ENCODE measurements around the gene BPIFA1.
A peak's percentile ranks its signal among the peaks of the same experiment; 100 is the strongest.

Gene BPIFA1

GRCh38 chr20:33240923-33241322 lies 5.1 kb downstream of the BPIFA1 start:
- no peak for DNase-seq

- DNase-seq = no peak
Observed at GRCh38 chr20:33242319-33243100, 6.7 kb downstream of the BPIFA1 start.

GRCh38 chr20:33246077-33246476 lies 10.3 kb downstream of the BPIFA1 start:
- no peak for DNase-seq

- DNase-seq = no peak
Observed at GRCh38 chr20:33249456-33249855, 13.7 kb downstream of the BPIFA1 start.

- DNase-seq = no peak
Observed at GRCh38 chr20:33250666-33251065, 14.9 kb downstream of the BPIFA1 start.

GRCh38 chr20:33251496-33251895 lies 15.7 kb downstream of the BPIFA1 start:
- no peak for DNase-seq

- DNase-seq = no peak
Observed at GRCh38 chr20:33252460-33252859, 16.7 kb downstream of the BPIFA1 start.

GRCh38 chr20:33255005-33255404 lies 19.2 kb downstream of the BPIFA1 start:
- no peak for DNase-seq

GRCh38 chr20:33257237-33257636 lies 21.4 kb downstream of the BPIFA1 start:
- DNase-seq = no peak

GRCh38 chr20:33259371-33259770 lies 23.6 kb downstream of the BPIFA1 start:
- DNase-seq = no peak

GRCh38 chr20:33261465-33261864 lies 25.7 kb downstream of the BPIFA1 start:
- DNase-seq = no peak

- peak; percentile 78 for DNase-seq
Observed at GRCh38 chr20:33262658-33263065, 26.9 kb downstream of the BPIFA1 start.

GRCh38 chr20:33263784-33264183 lies 28.0 kb downstream of the BPIFA1 start:
- no peak for DNase-seq

- no peak for DNase-seq
Observed at GRCh38 chr20:33267701-33268100, 31.9 kb downstream of the BPIFA1 start.

- no peak for DNase-seq
Observed at GRCh38 chr20:33272155-33272873, 36.5 kb downstream of the BPIFA1 start.

- no peak for DNase-seq
Observed at GRCh38 chr20:33273117-33273851, 37.5 kb downstream of the BPIFA1 start.

GRCh38 chr20:33275215-33275614 lies 39.4 kb downstream of the BPIFA1 start:
- no peak for DNase-seq

GRCh38 chr20:33275871-33276270 lies 40.1 kb downstream of the BPIFA1 start:
- no peak for DNase-seq

- DNase-seq = no peak
Observed at GRCh38 chr20:33276303-33277113, 40.7 kb downstream of the BPIFA1 start.

GRCh38 chr20:33277471-33278441 lies 42.0 kb downstream of the BPIFA1 start:
- DNase-seq = peak; percentile 3

GRCh38 chr20:33278700-33279099 lies 42.9 kb downstream of the BPIFA1 start:
- no peak for DNase-seq
